Loucy (cell line): ENCODE measurements around the gene CHST12.

Experiments used
- CTCF ChIP-seq: fragments of 200-600 bp; sonication (generic); conservative IDR thresholded peaks from 2 replicates; pipeline ENCODE4 v1.5.1; 2014; ENCODE audit warnings: mild to moderate bottlenecking, antibody characterized with exemption, low read length
- EZH2phosphoT487 ChIP-seq: fragments of 200-600 bp; IDR thresholded peaks from 2 replicates; pipeline ENCODE4 v1.6.1; 2018; ENCODE audit warnings: antibody characterized with exemption, mild to moderate bottlenecking, moderate library complexity, borderline replicate concordance

DNA sequence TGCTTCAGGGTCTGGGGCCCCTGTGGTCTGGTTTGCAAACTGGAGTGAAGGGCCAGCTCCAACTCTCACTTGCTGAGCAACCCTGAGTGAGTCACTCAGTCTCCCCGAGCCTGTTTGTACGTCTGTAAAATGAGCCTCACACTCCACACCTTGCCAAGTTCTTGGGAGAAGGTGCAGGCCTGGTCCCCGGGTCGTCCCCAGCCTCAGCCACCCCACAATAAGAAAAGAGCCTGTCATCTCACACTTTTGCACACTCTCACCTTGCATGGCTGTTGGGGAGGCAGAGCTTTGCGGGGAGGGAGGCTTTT lies 67.6 kb downstream of the CHST12 start:
- TF ChIP-seq CTCF (no peak), EZH2phosphoT487 (no peak)
